ENCODE results near the gene PTCH1.
A peak's percentile ranks its signal among the peaks of the same experiment; 100 is the strongest.

The PTCH1 gene

GRCh38 chr9:95499847-95500246 is 16.9 kb downstream of the PTCH1 start:
- FAIRE-seq (no peak), DNase-seq (ENCODE audit: insufficient read length, low spot score) (no peak)

- FAIRE-seq (no peak), DNase-seq (ENCODE audit: insufficient read length, low spot score) (no peak)
Observed at GRCh38 chr9:95499046-95499676, 17.6 kb downstream of the PTCH1 start.

- FAIRE-seq (no peak), DNase-seq (ENCODE audit: insufficient read length, low spot score) (no peak)
Observed at GRCh38 chr9:95498641-95499040, 18.1 kb downstream of the PTCH1 start.

GRCh38 chr9:95497772-95498171 is 19.0 kb downstream of the PTCH1 start:
- FAIRE-seq = no peak

GRCh38 chr9:95496687-95497086 is 20.1 kb downstream of the PTCH1 start:
- FAIRE-seq = no peak

More at GRCh38 chr9:95497772-95498171, 19.0 kb downstream of the PTCH1 start:
- DNase-seq (ENCODE audit: insufficient read length, low spot score) = no peak

GRCh38 chr9:95495961-95496360 is 20.8 kb downstream of the PTCH1 start:
- DNase-seq (ENCODE audit: insufficient read length, low spot score) (no peak), FAIRE-seq (no peak)

More at GRCh38 chr9:95496687-95497086, 20.1 kb downstream of the PTCH1 start:
- DNase-seq (ENCODE audit: insufficient read length, low spot score) = no peak

GRCh38 chr9:95495529-95495928 is 21.2 kb downstream of the PTCH1 start:
- DNase-seq (ENCODE audit: insufficient read length, low spot score) (no peak), FAIRE-seq (no peak)

GRCh38 chr9:95494416-95495371 is 22.1 kb downstream of the PTCH1 start:
- FAIRE-seq = peak; percentile 95
- DNase-seq (ENCODE audit: insufficient read length, low spot score) = peak; percentile 59

- DNase-seq (ENCODE audit: insufficient read length, low spot score) (no peak), FAIRE-seq (no peak)
Observed at GRCh38 chr9:95494022-95494415, 22.8 kb downstream of the PTCH1 start.

- no peak for DNase-seq (ENCODE audit: insufficient read length, low spot score)
- no peak for FAIRE-seq
Observed at GRCh38 chr9:95493402-95493801, 23.4 kb downstream of the PTCH1 start.

- no peak for DNase-seq (ENCODE audit: insufficient read length, low spot score)
- FAIRE-seq = no peak
Observed at GRCh38 chr9:95491543-95492320, 25.0 kb downstream of the PTCH1 start.

GRCh38 chr9:95488954-95489353 is 27.8 kb downstream of the PTCH1 start:
- FAIRE-seq (no peak), DNase-seq (ENCODE audit: insufficient read length, low spot score) (no peak)

GRCh38 chr9:95486318-95486717 is 30.5 kb downstream of the PTCH1 start:
- FAIRE-seq = no peak
- no peak for DNase-seq (ENCODE audit: insufficient read length, low spot score)

GRCh38 chr9:95484225-95484624 is 32.5 kb downstream of the PTCH1 start:
- FAIRE-seq (no peak), DNase-seq (ENCODE audit: insufficient read length, low spot score) (no peak)

GRCh38 chr9:95483431-95483830 is 33.3 kb downstream of the PTCH1 start:
- FAIRE-seq (no peak), DNase-seq (ENCODE audit: insufficient read length, low spot score) (no peak)

GRCh38 chr9:95482621-95483020 is 34.1 kb downstream of the PTCH1 start:
- DNase-seq (ENCODE audit: insufficient read length, low spot score) (no peak), FAIRE-seq (no peak)

GRCh38 chr9:95481000-95481399 is 35.8 kb downstream of the PTCH1 start:
- FAIRE-seq (no peak), DNase-seq (ENCODE audit: insufficient read length, low spot score) (no peak)

- FAIRE-seq (no peak), DNase-seq (ENCODE audit: insufficient read length, low spot score) (no peak)
Observed at GRCh38 chr9:95480346-95480745, 36.4 kb downstream of the PTCH1 start.

- FAIRE-seq = no peak
- no peak for DNase-seq (ENCODE audit: insufficient read length, low spot score)
Observed at GRCh38 chr9:95479330-95479729, 37.4 kb downstream of the PTCH1 start.

- DNase-seq (ENCODE audit: insufficient read length, low spot score) = no peak
- no peak for FAIRE-seq
Observed at GRCh38 chr9:95478335-95478734, 38.4 kb downstream of the PTCH1 start.

- DNase-seq (ENCODE audit: insufficient read length, low spot score) (no peak), FAIRE-seq (no peak)
Observed at GRCh38 chr9:95477885-95478284, 38.9 kb downstream of the PTCH1 start.

All from GM19239 (cell line).